Measurements from ENCODE around the gene CDKN2B-AS1.

Gene CDKN2B-AS1

GRCh38 chr9:22105005-22105722 lies 110.6 kb downstream of the CDKN2B-AS1 start:
- no peaks in the 10 kb centered on the region for H3K79me2 ChIP-seq
- H3K27me3 ChIP-seq (ENCODE audit: control insufficient read depth, insufficient read depth, low read length): no peaks in the 10 kb centered on the region
- H3K9me3 ChIP-seq (ENCODE audit: control insufficient read depth, low read length): no peaks in the 10 kb centered on the region
- H3K4me2 ChIP-seq (ENCODE audit: low read length): no peak overlapping the region
- H2AFZ ChIP-seq: no peak overlapping the region
- no peak overlapping the region for H3K27ac ChIP-seq
- H3K4me3 ChIP-seq (ENCODE audit: low read depth, low read length): no peak overlapping the region
- no peak overlapping the region for H3K9ac ChIP-seq
- no peaks in the 10 kb centered on the region for H3K36me3 ChIP-seq (ENCODE audit: control insufficient read depth, insufficient read depth, low read length)
- peaks cover 4% of the 10 kb centered on the region for H3K4me1 ChIP-seq
- TF ChIP-seq CTCF (IDR thresholded peaks at IDR 0.05): no peak

DNA sequence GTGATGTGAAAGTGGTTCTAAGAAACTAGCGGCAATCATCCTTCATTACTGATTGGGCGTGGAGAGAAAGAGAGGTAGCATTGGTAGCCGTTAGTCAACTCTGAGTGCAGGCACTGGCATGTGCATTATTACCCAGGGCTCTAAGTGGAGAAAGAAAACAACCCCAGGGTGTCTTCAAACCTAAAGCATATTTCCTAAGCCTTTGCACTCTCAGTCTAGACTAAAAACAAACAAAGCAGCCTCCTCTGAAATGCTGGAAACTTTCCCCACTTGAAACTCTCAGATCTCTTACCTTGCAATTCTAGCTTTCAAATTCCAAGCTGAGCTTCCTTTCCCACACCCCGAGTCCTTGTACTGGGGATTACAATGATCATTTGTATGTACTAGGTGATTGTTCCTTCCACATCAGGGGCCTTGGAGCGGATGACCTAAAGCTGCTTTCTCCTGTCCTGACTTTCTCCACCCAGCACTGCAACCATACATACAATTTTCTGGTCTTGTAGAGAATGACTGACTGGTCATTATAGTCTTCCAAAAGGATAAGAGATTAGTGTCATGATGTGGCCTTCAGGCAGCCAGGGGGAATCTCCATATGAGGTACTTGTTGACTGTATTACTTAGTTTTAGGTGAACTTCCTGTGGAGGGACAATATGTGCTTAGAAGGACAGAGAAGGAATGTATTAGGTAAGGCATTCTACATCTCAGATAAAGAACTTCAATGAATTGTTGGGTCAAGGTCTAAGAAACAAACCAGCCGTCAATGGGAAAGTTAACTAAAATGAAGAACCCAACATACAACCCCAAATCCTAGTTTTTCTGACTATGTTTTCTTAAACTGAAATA lies 112.8 kb downstream of the CDKN2B-AS1 start:
- no peak overlapping the region for H3K27ac ChIP-seq
- no peak overlapping the region for H3K9ac ChIP-seq
- H3K36me3 ChIP-seq (ENCODE audit: control insufficient read depth, insufficient read depth, low read length): no peaks in the 10 kb centered on the region
- no peaks in the 10 kb centered on the region for H3K79me2 ChIP-seq
- H3K9me3 ChIP-seq (ENCODE audit: control insufficient read depth, low read length): no peaks in the 10 kb centered on the region
- H3K4me1 ChIP-seq: peaks cover 4% of the 10 kb centered on the region
- no peak for TF ChIP-seq CTCF (IDR thresholded peaks at IDR 0.05)
- H3K27me3 ChIP-seq (ENCODE audit: control insufficient read depth, insufficient read depth, low read length): no peaks in the 10 kb centered on the region
- H3K4me3 ChIP-seq (ENCODE audit: low read depth, low read length): no peak overlapping the region
- H2AFZ ChIP-seq: no peak overlapping the region
- no peak overlapping the region for H3K4me2 ChIP-seq (ENCODE audit: low read length)

DNA sequence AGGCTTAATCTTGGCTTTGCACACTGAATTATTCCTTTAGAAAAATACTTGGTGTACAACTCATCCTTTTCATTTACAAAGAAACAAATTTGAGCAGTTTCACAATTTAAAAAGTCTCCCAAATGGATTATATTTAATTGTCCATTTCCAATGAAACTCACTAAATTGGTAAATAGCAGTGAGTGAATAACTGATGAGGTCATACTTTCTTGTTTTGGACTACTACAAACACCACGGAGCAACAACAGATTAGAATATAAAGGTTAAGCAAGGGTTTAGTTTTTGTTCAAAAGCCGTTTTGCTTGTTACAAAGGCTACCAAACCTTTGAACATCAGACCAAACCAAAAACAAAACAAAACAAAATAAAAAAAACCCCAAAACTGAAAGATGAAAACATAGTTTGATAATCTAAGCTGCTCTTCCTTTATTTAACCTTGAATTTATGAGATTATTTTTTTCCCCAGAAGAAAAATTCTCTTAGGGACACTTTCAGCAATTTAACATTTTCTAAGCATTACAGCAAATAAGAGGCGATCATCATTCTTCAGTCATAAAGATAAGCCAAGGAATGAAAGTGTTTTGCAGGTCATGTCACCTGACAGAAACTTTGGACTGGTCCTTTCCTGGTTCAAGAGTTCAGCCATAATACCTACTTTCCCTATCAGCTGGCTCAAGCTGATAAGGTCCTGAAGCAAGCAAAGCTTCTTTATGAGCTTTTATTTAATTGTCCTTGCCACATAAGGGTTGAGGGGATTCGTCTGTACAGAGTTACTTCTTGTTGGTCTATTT lies 114.2 kb downstream of the CDKN2B-AS1 start:
- TF ChIP-seq CTCF (IDR thresholded peaks at IDR 0.05): no peak
- Histone ChIP-seq H3K9me3 (ENCODE audit: control insufficient read depth, low read length) (no peaks in the 10 kb centered on the region), H3K27me3 (ENCODE audit: control insufficient read depth, insufficient read depth, low read length) (no peaks in the 10 kb centered on the region), H3K4me3 (ENCODE audit: low read depth, low read length) (no peak overlapping the region), H2AFZ (no peak overlapping the region), H3K36me3 (ENCODE audit: control insufficient read depth, insufficient read depth, low read length) (no peaks in the 10 kb centered on the region), H3K4me2 (ENCODE audit: low read length) (no peak overlapping the region), H3K4me1 (no peaks in the 10 kb centered on the region), H3K9ac (no peak overlapping the region), H3K27ac (no peak overlapping the region), H3K79me2 (no peaks in the 10 kb centered on the region)

- H3K4me1 ChIP-seq: no peaks in the 10 kb centered on the region
- no peak for TF ChIP-seq CTCF (IDR thresholded peaks at IDR 0.05)
- H3K79me2 ChIP-seq: no peaks in the 10 kb centered on the region
- no peak overlapping the region for H3K9ac ChIP-seq
- H3K27me3 ChIP-seq (ENCODE audit: control insufficient read depth, insufficient read depth, low read length): no peaks in the 10 kb centered on the region
- no peak overlapping the region for H2AFZ ChIP-seq
- H3K36me3 ChIP-seq (ENCODE audit: control insufficient read depth, insufficient read depth, low read length): no peaks in the 10 kb centered on the region
- H3K9me3 ChIP-seq (ENCODE audit: control insufficient read depth, low read length): no peaks in the 10 kb centered on the region
- no peak overlapping the region for H3K4me2 ChIP-seq (ENCODE audit: low read length)
- no peak overlapping the region for H3K4me3 ChIP-seq (ENCODE audit: low read depth, low read length)
- no peak overlapping the region for H3K27ac ChIP-seq
Measured at GRCh38 chr9:22111176-22111953, 116.8 kb downstream of the CDKN2B-AS1 start.

All from parathyroid adenoma (tissue), 2 donors.